Measurements from ENCODE around the gene FOXP4.

The FOXP4 gene

DNA sequence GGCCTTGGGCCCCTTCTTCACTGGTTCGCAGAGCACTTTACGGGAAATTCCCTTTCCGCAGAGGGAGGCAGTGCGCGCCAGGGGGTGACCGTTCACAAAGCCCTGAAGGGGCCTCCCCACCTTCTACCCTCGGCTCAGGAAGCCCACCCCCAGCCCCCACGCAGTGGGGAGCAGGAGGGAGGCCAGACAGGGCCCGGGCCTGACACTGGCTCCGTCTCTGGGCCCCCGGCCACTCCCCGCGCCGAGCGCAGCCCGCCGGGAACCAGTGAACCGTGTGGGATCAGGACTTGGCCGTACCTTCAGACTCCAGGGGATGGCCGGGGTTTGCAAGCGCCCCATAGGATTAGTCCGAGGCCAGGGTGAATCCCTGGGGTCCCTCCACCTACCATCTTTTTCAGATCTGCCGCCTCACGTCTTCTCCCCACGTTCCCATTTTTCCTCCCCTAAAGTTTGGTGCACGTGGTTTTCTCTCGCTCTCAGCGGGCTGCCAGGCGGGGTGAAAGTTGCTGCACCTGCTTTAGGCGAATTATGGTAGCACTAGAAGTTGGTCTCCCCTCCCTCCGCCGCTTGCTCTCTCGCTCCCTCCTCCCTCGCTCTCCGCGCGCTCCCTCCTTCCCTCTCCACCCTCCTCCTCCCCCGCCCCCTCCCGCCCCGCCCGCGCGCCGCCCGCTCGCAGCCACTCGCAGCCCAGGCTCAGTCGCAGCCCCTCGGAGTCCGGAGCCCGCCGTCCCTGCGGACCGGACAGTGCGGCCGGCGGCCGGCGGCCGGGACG is at the start of gene FOXP4:
Gene FOXP4, plus strand, starts transcription at position 679 of the 772 bp plus-strand sequence. CDS start 19,380 bp downstream, outside the sequence.
- DNase-seq: peak; percentile 95

DNA sequence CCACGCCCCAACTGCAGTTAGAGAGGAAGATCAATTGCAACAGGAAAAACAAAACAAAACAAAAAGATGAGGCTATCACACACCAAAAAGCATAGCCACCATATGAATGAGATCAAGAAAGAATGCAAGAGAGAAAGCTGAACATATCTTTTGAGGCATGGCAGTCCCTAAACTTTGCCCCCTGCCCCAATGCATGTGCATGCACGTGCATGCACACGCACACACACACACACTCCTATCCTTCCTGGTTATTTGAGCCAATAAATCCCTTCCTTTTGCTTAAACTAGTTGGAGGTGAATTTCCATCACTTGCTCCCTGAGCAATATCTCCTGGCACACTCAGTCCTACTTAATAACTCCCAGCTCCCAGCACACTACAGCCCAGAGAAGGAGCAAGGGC is 48.6 kb upstream of the FOXP4 start:
- DNase-seq: no peak

GRCh38 chr6:41497994-41498393 is 48.2 kb upstream of the FOXP4 start:
- no peak for DNase-seq

GRCh38 chr6:41498968-41499599 is 47.1 kb upstream of the FOXP4 start:
- no peak for DNase-seq

DNA sequence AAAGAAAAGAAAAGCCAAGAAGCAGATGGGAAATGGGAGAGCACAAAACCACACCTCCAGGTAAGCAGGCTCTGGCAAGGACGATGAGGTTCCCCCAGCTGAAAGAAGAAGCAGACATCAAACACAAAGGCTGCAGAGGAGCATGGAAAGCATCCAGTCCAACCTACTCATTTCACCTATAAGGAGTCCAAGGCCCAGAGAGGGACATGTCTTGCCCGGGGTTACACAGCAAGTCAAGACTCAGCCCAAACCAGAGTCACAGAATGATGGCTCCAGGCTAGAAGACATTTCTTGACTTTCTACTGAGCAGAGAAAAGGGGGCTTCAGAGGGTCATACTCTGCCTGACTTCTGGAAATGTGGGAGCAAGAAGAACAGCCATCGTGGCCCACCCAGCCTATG is 45.6 kb upstream of the FOXP4 start:
- no peak for DNase-seq

DNA sequence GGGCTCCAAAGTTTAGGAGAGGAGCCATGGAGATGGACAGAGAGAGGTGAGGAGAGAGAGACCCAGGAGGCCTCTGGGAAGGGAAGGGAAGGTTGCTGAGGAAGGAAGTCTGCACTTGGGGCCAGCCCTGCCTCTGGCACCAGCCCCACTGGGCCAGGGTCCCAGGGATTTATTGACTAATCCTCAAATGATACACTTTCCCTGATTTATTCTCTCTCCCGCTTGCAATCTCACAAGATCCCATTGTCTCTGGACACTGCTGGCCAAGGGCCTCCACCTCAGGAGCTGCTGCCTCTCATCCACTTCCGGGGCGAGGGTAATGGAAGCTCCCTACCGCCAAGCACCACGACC is 43.6 kb upstream of the FOXP4 start:
- no peak for DNase-seq

DNA sequence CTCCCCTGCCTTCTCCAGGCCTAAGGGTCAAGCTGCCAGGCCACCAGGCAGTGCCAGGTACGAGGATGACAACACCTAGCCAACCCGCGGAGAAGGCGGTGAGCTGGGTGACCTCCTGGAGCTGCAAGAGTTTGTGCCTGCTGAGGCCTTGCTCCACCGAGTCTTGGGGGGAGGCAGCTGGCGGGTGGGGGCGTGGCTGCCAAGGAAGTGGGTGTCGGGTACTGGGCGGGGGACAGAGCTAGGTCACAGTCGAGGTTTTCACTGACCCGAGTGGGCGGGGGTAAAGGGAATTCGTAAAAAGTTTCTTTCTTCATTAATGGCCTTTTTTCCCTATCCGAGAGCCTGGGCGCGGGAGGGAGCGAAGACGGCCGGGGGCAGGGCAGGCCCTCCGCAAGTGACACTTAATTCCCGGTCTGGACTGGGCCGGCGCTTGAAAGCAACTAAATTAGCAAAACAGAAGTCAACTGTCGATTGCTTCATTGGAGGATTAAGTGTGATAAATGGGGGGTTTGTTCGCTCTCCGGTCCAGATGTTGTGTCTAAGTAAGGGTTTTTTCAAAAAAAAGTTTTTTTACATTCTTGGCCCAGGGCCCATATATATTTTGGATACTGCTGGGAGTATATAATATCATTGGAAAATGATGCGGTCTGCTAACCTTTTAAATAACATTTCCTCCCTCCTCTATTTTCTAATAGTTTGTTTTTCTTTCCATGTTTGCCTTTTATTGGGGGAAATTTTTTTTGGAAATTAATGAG is 43.1 kb upstream of the FOXP4 start:
- no peak for DNase-seq

DNA sequence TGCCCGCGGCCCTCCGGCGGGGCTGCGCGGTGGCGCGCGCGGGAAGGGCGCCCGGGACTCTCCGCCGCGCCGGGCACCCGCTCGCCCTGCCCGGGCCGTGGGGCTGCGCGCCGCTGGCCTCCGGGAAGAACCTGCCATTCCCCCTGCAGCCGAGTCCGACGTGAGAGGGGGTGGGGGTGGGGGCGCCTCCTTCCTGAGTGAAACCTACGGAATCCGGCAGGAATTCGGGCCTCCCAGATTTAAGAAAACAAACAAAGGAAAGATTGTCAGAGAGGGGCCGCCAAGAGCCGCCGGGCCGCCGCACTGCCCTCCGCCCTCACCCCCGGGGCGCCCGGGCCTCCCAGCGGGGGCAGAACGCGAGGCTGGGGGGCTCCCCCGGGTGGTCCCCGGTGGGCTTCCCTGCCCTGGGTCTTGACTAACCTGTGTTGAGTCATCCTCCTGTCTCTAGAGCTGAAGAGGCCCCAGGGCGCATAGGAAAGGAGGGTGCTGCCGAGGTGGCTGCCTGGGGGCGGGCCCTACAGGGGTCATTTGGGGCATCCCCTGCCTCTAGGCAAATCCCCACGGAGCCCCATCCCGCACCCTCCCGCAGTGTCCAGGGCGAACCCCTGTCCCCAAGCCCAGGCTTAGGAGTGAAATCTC is 42.2 kb upstream of the FOXP4 start:
- no peak for DNase-seq

- DNase-seq: no peak
These were observed 41.6 kb upstream of the FOXP4 start for GRCh38 chr6:41504466-41505121.

GRCh38 chr6:41505122-41506049 is 40.8 kb upstream of the FOXP4 start:
- peak; percentile 57 for DNase-seq

DNA sequence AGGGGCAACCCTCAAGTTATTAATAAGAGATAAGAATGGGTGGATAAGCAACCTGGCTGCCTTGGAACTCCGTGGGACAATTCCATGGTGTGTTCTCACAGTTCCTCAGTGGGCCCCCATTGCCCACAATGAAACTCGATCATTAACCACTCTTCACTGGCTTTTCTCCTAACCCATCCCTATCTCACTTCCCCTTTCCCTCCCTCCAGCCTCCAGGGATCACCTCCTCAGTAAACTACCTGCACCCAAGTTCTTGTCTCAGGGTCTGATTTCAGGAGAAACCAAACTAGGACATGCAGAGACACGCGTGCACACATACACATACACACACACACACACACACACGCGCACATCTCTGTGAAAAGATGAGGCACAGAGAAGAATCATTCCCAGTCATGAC is 37.7 kb upstream of the FOXP4 start:
- DNase-seq: no peak

DNA sequence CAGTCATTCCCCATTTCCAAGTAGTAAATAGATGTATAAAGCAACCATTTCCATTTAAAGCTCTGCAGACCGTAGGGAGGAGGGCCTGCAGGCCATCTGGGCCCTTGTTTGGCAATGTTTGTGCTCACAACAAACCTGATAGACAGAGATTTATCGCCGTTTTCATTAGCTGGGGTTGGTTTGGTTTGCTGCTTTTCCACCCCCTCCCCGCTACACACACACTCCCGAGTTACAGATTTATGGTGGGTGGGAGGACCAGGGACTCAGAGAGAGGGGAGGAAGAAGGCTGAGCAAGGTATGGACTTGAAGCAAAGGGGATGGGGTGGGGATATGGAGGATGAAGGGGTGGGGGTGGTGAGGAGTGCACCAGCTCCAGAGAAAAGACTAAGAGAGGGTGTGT is 36.6 kb upstream of the FOXP4 start:
- no peak for DNase-seq

DNA sequence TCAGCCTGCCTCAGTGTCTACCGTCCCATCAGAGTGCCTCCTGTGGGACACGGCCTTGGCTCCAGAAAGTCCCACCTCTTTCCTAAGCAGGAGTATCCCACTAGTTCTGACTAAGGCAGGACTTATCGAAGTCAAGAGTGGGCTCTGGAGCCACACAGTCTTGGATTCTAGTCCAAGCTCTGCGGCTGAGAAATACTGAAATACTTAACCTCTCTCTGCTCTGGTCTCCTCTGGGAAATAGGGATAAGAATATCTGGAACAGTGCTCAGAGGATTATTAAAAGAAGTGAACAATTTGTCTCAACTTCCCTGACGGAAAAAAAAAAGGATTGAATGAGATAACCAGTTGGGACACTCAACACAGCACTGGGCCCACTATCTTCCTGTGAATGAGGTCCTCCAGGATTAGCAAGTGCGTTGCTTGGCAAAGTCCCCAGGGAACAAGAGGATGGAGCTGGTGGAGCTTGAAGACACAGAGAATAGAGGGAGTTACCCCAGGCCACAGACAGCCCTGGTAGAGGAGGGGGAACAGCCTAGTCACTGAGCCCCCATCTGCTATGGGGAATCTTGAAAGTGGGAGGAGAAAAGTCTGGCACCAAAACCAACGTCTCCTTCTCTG is 34.6 kb upstream of the FOXP4 start:
- DNase-seq: no peak

- no peak for DNase-seq
These were observed 34.0 kb upstream of the FOXP4 start for GRCh38 chr6:41512146-41512701.

GRCh38 chr6:41515995-41516394 is 30.2 kb upstream of the FOXP4 start:
- DNase-seq: no peak

- peak; percentile 72 for DNase-seq
These were observed 28.1 kb upstream of the FOXP4 start for GRCh38 chr6:41518118-41518517.

- DNase-seq: peak; percentile 72
These were observed 26.9 kb upstream of the FOXP4 start for GRCh38 chr6:41519305-41519744.

GRCh38 chr6:41519745-41520699 is 26.2 kb upstream of the FOXP4 start:
- DNase-seq: peak; percentile 81

- DNase-seq: no peak
These were observed 23.2 kb upstream of the FOXP4 start for GRCh38 chr6:41522780-41523548.

Measured in NCI-H510A treated with DMSO at 0.1 percent for 48 hours (cell line).